Stimulated activated CD4-positive, alpha-beta T cell treated with anti-CD3 and anti-CD28 coated beads, Interleukin-1b, Interleukin-23, amount 100 ng/mL, for 24 hours (primary cell): Measurements from ENCODE around the gene ACHE.

Experiments used
- DNase-seq, 4 experiments: peaks; one replicate each; pipeline ENCODE4 v3.0.0-alpha.2; 2020; ENCODE audit warnings: low read depth in 4 of 4, low spot score in 1 of 4

The ACHE gene

DNA sequence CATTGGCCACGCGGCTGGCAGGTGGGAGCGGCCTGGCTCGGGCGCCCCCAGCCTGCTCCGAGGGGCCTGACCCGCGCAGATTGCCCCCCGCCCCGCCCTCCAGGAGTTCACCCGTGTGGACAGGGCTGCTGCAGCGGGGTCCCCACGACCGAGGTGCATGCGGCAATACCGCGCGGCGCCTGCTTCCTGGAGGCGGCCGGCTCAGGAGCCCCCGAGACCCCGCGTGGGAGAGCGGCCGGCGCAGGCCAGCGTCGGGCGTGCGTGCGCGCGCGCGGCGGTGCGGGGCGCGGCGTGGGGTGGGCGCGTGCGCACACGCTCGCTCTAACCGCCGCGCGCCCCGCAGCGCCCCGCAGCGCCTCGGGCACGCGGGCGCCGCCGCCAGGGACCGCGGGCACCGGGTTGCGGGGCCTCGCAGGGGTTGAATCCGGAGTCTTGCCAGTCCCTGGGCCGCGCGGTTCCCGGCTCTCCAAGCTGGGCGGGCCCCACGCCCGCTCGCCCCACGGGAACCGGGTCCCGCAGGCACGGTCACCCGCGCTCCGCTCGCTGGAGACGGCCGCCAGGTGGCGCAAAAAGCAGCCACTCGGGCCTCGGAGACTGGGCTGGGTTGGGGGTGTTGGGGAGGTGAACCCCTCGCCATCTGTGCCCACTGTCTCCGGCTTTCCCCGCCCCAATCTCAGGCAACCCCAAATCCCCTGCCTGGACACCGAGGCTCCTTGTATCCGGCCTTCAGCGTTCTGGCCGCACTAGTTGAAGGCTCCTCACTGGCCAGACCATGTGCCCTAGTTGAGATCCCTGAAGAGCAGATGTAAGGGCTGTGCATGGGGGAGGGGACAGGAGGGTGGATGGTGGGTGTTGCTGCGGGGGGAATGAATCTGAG, 1.3 kb upstream of the ACHE start:
- no peak for DNase-seq

DNA sequence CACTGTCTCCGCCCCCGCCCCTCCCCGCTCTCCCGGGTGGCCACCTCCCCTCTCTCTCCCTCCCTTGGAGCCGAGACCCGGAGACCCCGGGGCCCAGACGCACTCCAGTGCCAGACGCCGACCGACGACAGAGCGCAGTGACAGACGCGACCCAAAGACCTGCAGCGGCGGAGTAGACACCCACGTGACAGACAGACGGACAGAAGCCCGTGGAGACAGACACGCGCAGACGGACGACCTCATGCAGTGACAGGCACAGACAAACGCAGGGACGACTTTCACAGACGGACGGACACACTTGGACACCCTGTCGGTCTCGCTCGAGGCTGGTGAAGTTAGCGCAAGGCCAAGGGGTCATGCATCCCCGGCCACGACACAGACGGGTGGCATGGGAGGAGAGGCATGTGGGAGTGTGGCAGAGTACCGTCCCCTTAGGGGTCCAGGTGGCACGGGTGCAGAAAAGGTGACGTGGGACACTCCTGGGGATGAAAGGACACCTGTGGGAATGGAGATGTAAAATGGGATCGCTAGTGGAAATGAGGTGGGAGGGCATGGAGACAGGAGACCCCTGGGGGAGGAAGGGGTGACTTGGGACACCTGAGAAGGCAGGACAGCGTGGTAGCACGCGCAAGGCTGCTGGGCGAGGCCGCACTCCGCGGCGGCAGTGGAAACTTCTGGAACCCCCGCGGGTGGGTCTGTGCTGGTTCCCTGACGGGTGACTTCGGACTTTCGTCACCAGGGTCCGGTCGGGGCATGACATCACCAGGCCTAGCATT, 456 bp upstream of the ACHE start:
- DNase-seq = no peak

DNA sequence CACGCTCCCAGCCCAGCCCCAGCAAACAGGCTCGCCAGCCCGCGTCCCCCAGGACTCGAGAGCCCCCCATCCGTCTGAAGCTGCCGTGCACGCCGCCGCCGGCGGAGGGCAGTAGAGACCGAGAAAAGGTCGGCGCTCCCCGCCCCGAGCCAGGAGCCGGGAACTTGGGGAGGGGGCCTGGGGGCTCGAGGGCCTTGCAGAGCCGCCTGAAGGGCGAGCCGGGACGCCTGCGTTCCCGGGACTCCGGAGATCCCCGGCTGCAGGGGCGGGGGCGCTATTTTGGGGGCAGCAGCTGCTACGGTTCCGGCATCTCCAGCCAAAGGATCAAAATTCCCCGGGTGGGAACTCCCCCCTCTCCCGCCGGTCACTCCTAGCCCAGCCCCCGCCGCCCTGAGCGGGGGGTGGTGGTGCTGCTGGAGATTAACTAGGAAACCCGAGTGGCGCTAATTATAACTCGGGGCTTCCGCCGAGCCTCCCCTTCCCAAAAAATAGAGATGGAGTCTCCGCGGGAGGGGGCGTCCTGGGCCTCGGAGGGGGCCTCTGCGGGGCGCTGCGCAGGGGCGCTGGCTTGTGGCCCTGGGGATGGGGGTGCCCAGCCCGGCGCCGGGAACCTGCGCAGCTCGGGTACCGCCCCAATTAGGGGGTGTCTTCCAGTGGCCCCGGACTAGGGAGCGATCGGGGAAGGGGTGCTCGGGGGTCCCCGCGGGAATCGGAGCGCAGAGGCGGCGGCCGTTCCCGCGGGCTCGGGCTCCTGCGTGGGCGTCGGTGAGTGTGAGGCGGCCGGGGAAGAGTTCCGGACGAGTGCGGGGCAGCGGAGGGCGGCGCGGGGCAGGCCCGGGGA, 608 bp downstream of the ACHE start:
- no peak for DNase-seq

DNA sequence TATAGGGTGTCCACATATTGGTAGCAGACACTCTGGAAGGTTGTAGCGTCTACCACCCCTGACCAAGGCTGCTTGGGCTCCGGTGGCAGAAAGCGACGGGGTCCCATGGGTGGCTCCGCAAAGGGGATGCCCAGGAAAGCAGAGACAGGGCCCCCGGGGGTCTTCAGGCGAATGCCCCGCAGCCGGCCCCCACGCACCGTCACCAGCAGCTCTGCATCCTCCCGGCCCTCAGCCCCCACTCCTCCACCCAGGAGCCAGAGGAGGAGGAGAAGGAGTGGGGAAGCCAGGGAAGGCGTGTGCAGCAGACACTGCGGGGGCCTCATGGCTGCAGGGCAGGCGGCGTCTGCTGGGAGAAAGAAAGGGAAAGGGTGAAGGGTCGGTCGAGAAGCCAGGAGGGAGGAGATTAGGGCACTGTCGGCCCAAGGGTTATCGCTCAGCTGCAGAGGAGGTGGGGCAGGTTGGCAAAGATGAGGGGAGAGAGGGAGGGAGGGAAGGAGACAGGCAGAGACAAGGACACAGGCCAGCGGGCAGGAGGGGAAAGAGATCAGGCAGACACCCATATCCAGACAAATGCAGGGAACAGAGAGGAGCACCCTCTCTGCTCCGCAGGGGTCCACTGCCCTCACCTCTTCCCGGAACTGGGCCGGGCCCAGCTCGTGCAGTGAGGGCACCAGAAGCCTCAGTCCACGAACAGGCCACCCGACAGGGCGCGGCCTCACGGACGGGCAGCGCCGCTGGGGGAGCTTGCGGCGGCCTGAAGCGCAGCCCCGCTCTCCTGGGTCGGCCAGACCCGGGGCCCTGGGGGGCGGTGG, 1.6 kb downstream of the ACHE start:
- no peak for DNase-seq

DNA sequence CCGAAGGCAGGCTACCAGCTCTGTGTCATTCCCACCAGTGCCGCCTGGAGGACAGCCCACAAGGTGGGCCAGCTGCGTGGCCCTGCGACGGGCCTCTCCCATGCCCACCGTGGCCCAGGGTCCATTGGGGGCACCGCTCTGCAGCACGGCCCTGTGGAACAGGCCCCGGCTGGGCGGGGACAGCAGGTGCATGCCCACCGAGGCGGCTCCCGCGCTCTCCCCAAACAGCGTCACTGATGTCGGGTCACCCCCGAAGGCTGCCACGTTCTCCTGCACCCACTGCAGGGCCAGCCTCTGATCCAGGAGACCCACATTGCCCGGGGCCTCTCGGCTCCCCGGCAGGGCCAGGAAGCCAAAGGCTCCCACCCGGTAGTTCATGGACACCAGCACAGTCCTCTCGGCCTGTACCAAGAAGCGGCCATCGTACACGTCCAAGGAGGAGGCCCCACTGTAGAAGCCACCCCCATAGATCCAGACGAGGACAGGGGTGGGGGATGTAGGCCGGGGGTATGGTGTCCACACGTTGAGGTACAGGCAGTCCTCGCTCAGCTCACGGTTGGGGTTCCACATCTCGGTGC, 2.3 kb downstream of the ACHE start:
- no peak for DNase-seq

DNA sequence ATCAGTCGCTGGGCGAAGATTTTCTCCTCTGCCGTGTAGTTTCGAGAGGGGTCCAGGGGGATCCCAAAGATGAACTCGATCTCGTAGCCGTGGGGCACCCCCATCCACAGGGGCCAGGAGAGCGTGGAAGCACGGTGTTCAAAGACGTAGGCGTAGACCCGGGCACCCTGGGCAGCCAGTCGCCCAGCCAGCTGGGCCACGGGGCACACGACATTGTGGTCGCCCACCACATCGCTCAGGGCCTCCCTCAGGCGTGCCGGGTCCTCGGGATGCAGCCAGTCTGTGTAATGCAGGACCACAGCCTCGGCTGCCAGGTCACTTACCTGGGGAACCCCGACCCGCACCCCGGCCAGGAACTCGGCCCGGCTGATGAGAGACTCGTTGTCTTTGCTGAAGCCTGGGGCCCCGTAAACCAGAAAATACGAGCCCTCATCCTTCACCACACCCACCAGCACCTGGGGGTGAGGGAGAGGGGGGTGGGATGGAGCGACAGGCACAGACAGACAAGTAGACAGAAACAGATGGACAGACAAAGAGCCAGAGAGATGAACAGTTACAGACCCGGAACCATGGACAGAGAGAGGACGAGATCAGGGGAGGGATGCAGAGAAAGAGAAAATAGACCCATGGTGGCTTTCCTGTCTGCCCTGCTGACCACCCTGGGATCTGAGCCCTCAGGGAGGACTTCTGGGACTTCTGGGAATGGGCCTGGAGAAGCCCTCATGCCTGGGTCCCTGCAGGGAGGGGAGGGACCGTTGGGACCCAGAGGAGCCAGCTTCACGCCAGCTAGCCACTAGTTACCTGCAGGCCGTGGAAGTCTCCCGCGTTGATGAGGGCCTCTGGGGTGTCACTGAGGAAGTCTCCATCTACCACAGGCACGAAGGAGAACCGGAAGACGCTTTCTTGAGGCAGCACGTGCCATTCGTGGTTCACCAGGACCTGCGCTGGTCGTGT, 3.0 kb downstream of the ACHE start:
- no peak for DNase-seq

DNA sequence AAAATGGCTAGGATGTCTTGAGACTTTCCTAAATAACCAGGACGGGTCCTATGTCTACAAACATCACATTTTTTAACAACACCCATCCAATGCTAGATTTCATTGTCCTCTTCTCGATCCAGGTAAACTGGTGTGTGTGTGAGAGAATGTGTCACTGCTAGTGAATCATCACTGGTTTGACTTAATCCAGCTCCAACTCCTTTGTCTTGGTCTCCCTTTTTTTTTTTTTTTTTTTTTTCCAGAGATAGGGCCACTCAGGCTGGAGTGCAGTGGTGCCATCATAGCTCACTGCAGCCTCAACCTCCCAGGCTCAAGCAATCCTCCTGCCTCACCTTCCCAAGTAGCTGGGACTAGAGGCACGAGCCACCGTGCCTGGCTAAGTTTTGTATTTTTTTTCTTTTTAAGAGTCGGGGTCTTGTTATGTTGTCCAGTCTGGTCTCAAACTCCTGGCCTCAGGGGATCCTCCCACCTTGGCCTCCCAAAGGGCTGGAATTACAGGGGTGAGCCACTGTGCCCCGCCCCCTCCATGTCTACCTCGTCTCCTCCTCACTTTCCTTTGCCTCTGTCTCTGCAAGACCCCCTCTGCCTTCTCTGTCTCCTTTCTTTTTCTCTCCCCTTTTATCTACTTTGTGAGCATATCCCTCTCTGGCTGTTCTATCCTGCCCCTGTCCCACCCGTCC, 4.0 kb downstream of the ACHE start:
- DNase-seq = no peak

DNA sequence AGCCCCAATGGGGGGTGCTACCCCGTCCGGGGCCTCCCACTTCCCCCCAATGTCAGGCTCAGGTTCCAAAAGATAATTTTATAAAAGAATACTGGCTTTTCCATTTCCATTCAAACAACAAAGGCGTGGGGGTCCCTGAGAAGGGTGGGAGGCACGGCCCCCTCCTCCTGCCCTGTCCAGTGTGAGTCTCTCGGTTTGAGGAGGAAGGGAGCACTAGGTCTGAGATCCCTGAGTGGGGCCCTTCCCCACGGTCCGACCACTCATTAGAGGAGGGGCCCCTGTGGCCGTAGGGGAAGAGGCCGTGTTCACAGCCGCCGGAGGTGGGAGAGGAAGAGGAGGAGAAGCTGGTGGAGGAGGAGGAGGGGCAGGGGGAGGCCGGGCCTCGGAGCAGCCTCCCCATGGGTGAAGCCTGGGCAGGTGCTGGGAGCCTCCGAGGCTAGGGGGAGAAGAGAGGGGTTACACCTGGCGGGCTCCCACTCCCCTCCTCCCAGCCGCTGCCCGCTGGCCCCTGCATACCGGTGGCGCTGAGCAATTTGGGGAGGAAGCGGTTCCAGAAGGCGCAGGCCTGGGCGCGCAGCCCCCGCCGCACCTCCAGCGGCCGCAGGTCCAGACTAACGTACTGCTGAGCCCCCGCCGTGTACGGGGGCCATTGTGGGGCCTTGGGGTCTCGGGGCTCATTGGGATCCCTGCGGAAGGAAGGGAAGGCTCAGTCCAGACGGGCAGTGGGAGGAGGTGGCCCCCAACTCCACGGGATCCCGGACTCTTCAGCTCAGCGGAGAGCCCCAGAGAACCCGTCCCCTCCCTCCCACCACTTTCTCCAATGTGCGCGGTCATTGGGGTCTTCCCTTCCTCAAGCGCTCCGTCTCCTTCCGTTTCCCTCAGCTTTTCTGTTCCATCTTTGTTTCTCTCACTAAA, 4.8 kb downstream of the ACHE start:
- DNase-seq = no peak

DNA sequence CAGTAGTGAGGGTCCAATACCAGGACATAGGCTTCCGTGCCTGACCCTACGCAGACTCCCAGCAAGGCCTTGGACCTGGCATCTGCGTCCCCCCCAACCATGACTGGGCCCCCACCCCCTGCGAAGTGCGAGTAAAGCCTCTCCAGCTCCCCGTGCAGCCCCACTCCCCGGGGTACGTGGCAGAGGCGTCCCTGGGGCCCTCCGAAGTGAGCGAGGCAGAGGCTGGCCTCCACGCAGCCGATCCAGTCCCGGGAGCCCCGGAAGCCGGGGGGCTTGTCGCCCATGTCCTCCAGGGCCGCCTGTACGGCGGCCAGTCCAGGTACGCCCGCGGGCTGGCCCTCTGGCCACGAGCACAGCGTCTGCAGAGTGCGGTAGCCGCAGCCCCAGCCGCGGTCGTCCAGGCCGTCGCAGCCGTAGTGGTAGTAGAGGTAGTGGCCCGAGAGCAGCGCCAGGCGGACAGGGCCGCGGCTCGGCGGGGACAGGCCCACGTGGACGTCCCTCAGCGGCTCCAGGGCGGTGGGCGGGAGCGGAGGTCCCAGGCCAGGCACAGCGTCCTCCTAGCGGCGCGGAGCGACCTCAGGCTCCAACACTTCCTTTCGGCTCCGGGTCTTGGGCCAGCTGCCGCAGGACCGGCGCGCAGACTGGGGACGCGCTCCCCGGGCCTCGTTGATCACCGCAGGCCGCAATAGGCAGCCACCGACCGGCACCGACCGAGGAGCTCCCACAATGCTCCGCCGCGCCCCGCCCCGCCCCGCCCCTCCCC, 6.5 kb downstream of the ACHE start, which contains the start of gene UFSP1:
Gene UFSP1, minus strand, starts transcription at position 728 of the 763 bp plus-strand sequence. Its CDS starts 444 bp downstream, at position 284.
- DNase-seq = no peak

DNA sequence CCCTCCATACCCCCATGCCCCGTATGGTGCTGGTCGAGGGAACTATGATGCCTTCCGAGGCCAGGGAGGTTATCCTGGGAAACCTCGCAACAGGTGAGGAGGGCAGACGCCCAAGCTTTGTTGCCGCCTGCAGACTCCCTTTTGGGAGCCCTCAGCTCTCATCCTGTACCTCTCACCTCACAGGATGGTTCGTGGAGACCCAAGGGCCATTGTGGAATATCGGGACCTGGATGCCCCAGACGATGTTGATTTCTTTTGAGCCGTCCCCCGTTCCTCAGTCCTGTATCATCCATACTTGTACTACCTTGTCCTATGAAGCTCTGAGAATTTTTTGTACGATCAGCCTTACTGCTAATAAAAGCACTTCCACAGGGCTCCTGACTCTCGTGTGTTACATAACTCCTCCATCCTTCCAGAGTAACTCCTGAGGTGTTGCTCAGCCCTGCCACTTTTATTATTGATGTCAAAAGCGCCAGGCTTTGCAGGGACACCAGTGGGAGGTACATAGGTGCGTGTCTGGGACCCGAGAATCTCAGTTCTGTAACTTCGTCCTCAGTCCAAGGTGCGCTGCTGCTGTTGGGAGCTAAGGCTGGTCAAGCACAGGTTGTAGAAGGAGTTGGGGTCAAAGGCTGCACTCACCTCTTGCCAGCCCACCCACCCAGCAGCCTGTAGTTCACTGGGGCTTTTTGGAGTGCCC, 7.2 kb downstream of the ACHE start:
- no peak for DNase-seq

DNA sequence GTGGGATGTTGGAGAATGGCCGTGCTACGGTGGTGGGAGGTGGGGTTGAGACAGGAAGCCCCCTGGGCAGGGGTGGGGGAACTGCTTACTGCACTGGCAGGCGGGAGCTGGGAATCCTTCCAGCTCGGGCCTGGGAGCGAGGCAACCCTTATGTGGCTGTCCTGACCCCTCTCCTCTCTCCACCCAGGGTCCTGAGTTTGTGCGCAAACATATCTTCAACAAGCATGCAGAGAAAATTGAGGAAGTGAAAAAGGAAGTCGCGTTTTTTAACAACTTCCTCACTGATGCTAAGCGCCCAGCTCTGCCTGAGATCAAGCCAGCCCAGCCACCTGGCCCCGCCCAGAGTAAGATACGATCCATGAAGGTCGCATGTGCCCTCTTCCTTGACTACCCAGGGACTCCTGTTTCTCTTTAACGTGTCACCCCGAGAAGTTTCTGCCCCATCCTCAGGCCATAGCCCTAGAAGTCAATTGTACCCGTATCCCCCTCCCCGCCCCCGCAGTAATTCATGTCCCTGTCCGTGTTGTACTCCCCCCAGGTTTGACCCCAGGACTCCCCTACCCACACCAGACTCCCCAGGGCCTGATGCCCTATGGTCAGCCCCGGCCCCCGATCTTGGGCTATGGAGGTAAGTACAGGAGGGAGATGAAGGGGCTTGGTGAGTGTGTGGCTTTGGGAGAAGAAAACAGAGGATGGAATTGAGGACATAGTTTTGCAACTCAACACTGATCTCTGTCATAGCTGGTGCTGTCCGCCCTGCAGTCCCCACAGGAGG, 8.0 kb downstream of the ACHE start:
- no peak for DNase-seq

DNA sequence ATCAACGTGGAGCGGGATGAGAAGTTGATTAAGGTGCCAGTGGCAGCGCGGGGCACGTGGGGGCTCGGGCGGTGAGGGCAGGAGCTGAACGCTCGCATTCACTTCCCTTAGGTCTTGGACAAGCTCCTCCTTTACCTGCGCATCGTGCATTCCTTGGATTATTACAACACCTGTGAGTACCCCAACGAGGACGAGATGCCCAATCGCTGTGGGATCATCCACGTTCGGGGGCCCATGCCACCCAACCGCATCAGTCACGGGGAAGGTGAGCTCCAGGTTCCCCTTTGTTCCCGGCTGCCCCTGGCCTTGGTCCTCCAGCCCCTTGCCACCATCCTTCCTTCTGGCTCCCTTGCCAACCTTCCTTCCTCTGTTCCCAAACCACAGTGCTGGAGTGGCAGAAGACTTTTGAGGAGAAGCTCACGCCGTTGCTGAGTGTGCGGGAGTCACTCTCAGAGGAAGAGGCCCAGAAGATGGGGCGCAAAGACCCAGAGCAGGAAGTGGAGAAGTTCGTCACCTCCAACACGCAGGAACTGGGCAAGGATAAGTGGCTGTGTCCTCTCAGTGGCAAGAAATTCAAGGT, 8.7 kb downstream of the ACHE start:
- DNase-seq = no peak

DNA sequence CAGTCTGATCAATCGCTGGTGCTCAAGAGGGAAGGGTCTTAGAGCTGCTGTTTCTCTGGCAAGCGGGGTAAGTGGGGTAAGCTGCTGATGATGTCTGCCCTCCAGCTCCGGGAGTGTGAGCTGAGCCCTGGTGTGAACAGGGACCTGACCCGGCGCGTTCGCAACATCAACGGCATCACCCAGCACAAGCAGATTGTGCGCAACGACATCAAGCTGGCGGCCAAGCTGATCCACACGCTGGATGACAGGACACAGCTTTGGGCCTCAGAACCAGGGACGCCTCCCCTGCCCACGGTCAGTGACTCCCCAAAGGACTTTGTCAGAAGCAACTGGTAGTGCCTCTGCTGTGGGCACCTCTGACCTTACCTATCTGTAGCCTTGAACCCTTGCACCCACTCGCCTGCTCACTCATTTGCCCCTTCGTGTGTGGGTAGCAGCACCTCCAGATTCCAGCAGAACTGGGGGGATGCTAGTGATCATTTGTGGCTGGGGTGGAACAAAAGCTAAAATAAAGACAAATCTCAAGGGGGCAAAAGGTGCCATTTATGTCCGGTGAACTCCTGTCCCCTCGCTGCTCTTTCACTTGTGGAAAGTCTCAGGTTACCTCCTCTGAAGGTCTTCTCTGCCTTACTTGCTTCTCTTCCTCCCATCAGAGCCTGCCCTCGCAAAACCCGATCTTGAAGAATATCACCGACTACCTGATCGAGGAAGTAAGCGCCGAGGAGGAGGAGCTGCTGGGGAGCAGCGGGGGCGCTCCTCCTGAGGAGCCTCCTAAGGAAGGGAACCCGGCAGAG, 9.3 kb downstream of the ACHE start:
- no peak for DNase-seq

DNA sequence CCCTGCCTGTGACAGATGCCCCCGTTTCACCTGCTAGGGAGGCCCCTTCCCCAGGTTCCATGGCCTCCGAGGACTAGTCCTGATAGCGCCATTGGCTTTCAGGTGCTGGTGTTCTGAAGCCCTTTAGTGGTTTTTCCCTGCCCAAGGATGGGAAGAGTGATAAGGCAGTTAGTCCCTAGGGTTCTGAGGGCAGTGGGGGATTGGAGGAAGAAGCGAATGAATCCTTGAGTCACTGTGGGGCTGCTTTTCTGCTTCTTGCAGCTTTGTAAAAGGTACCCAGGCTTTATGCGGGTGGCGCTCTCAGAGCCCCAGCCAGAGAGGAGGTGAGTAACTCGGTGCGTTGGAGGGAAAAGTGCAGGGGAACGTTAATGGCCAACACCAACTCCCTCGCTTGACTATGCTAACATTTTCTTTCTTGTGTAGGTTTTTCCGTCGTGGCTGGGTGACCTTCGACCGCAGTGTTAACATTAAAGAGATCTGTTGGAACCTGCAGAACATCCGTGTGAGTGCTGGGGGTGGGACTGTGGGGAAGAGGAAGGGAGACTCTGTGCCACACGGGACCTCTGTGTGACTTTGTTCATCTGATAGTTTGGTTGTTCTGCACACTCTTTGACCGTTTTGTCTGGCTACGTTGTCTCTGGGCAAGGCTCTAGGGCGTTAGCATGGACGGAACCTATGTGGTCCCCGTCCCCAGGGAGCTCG, 10.1 kb downstream of the ACHE start:
- DNase-seq = no peak
